CD4-positive, alpha-beta T cell treated with Interleukin-17A for 1 hour (primary cell): ENCODE measurements around the gene TPI1.
"Not testable (repeated sequence)": the region's sequence is repeated elsewhere in the genome, so short reads cannot be mapped to it uniquely, and the experiment has no call there.

Source experiments
- DNase-seq: peaks from one replicate; pipeline ENCODE4 v3.0.0-alpha.2; 2020

Gene TPI1

GRCh38 chr12:6869049-6870021 is 2.0 kb downstream of the TPI1 start:
- peak; percentile 90 for DNase-seq

GRCh38 chr12:6870304-6870703 is 3.0 kb downstream of the TPI1 start:
- not testable (repeated sequence) for DNase-seq

DNA sequence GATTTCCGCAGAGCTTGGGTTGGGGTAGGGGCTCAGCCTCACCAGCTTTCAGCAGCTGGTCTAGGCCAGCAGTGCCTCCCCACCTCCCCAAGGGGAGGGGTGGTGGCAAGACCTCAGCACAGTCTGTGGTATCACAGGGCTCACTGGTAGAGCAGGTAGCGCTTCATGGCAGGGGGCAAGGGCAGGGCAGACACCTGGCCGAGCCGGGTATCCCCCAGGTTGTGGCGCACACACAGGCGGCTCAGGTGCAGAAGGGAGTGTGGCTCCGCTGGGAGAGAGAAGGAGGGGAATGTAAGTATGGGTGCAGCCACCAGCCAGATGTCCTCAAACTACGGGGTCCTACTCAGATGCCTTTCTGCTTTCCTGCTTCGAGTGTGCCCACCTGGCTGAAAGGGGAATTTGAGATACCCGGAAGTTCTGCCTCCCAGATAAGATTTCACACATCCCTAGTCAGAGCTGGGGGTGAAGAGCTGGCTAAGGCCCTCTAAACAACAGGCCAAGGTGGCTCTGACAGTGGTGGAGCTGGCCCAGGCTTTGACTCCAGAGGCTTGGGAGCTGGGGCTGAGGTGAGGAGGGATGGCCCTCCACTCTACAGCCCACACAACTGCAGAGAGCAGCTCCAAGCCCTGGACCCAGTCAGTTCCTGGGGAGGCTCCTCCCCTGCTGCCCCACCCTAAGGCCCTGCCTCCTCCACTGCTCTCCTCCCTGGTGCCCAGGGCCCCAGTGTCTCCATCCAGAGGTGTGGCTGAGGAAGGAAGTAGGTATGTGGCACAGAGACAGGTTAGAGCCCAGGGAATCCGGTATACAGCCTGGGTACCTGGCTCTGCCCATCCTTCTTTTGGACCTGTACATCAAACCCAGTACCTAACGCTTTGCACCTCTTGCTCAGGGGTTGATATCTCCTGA is 4.0 kb downstream of the TPI1 start:
- peak; percentile 46 for DNase-seq

- DNase-seq = peak; percentile 86
Observed at GRCh38 chr12:6872073-6873048, 5.0 kb downstream of the TPI1 start.

DNA sequence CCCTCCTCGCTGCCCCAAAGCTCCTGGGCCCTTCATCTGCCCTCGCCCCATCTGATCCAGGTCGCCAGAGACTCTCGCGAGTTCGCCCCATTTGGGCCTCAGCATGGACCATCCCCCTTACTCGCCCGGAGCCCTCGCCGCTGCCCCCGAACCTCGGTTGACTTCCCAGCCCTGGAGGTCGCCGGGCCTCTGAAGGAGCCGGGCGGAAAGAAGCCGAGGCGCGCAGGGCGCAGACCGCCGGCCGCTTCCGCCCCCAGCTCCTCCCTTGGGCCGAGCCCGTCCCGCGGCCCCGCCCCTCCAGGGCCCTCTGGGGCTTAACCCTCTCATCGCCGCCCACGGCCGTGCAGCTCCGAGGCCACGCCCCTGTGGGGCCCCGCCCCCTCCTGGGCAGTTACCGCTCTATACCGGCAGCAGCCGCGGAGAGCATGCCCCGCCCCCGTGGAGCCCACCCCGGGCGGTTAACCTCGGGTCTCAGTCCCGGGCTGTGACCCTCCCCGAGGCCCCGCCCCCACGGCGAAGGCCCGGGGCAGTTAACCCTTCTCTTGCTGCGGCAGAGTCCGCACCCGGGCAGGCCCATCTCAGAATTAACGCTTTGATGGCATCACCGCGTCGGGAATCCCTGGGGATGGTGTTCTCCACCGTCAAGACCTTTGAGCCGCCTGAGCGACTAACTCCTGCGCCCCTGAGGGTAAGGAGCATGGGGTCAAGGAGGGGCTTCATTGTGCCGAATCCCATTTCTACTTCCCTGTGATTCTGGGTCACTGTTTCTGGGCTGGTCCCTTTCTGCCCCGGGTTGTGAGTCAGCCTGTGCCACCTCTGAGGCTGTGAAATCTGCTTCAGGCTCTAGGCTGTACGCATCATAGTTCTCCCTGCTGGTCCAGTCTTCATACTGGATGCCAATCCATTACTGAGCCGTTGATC is 6.0 kb downstream of the TPI1 start, which contains the start of gene SPSB2:
TSS of gene SPSB2 (minus strand) at position 210 of the 921 bp plus-strand sequence. CDS start 402 bp downstream, outside the sequence.
- DNase-seq = peak; percentile 98

- DNase-seq = not testable (repeated sequence)
Observed at GRCh38 chr12:6874015-6874368, 6.7 kb downstream of the TPI1 start.

DNA sequence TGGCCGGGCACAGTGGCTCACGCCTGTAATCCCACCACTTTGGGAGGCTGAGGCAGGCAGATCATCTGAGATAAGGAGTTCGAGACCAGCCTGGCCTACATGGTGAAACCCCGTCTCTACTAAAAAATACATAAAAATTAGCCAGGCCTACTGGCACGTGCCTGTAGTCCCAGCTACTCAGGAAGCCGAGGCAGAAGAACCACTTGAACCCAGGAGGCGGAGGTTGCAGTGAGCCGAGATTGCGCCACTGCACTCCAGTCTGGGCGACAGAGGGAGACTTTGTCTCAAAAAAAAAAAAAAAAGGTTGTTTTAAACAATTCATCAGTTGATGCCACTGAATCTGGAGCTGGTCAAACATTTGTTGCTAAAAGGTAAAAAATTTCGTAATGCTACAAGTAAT is 12.5 kb downstream of the TPI1 start:
- not testable (repeated sequence) for DNase-seq

DNA sequence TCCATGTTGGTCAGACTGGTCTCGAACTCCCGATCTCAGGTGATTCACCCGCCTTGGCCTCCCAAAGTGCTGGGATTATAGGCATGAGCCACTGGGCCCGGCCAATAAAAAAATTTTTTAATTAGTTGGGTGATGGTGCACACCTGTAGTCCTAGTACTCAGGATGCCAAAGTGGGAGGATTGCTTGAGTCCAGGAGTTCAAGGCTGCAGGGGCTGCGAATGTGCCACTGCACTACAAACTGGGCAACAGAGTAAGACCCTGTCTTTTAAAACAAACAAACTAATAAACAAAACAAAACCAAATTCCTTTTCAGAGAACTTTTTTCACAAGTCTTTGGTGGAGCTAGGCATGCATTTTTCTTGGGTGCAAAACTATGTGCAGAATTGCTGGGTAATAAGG is 15.9 kb downstream of the TPI1 start:
- no peak for DNase-seq

GRCh38 chr12:6883683-6884082 is 16.4 kb downstream of the TPI1 start:
- DNase-seq = no peak

DNA sequence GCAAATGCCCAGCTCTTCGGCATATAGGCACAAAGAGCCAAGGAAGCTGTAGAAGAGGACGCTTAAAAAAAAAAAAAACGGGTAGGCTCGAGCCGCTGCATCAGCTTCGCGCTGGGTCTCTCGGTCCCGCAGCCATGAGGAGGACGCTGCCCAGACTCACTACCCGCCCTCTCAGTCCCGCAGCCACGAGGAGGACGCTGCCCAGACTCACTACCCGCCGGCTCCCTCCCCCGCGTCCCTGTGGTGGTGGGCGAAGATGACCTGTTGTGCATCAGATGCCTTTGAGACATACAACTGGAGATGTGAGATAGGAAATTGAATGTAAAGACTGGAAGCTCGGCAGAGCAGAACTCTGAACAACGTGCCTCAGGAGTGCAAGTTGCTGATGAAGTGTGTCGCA is 17.2 kb downstream of the TPI1 start:
- no peak for DNase-seq

- not testable (repeated sequence) for DNase-seq
Observed at GRCh38 chr12:6886206-6886999, 19.1 kb downstream of the TPI1 start.

DNA sequence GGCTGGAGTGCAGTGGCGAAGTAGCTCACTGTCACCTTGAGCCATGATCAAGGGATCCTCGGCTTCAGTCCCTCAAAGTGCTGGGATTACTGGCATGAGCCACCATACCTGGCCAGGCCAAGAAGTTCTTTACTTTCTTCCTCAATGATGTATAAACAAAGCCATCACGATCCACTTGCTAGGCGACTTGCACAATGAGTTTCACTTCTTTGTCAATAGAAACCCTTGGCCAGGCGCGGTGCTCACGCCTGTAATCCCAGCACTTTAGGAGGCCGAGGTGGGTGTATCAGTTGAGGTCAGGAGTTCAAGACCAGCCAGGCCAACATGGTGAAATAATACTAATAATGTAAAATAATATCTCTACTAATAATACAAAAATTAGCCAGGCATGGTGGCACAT is 20.1 kb downstream of the TPI1 start:
- no peak for DNase-seq

DNA sequence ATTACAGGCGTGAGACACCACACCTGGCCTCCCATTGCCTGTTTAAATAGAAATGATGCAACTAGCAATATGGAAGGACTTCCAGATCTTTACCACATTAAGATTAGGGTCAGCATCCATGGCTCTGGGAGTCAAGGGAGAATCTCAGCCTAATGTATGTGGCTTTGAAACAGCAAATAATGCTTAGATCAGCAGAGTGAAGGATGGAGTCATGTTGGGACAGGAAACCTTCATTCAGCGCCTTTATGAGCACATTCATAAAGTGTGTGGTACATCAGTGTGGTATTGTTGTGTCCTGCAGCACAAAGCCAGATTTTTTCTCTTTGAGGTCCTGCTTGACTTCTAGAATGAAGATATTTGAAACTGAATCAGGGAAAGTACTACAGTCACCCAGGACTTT is 21.0 kb downstream of the TPI1 start:
- no peak for DNase-seq

DNA sequence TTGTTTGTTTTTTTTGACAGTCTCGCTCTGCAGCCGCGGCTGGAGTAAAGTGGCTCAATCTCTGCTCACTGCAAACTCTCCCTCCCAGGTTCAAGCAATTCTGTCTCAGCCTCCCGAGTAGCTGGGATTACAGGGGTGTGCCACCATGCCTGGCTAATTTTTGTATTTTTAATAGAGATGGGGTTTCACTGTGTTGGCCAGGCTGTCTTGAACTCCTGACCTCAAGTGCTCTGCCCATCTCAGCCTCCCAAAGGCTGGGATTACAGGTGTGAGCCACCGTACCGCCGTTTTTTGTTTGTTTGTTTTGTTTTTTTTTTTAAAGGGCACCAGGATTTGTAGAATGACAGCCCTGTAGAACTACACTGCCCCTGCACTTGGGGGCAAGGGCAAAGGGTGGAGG is 21.5 kb downstream of the TPI1 start:
- not testable (repeated sequence) for DNase-seq

DNA sequence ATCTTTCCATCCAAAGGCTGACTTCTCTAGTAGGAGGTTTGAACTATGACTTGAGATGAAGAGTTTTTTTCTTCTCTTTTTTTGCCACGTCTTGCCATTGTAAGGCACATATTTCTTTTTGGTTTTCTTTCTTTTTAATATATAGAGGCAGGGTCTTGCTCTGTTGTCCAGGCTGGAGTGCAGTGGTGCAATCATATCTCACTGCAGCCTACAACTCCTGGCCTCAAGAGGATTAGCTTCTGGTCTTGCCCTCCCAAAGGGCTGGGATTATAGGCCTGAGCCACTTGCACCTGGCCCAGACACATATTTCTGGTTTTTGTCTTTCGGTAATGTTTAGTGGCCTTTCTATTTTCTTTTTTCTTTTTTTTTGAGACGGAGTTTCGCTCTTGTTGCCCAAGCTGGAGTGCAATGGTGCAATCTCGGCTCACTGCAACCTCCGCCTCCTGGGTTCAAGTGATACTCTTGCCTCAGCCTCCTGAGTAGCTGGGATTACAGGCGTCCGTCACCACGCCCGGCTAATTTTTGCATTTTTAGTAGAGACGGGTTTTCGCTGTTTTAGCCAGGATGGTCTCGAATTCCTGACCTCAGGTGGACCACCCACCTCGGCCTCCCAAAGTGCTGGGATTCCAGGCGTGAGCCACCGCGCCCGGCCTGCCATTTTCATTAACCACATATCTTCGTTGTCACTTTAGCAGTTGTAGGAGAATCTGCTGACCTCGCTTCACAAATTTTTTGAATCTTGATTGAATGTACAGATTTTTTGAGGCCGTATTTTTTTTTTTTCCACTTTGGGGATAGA is 22.6 kb downstream of the TPI1 start:
- not testable (repeated sequence) for DNase-seq

DNA sequence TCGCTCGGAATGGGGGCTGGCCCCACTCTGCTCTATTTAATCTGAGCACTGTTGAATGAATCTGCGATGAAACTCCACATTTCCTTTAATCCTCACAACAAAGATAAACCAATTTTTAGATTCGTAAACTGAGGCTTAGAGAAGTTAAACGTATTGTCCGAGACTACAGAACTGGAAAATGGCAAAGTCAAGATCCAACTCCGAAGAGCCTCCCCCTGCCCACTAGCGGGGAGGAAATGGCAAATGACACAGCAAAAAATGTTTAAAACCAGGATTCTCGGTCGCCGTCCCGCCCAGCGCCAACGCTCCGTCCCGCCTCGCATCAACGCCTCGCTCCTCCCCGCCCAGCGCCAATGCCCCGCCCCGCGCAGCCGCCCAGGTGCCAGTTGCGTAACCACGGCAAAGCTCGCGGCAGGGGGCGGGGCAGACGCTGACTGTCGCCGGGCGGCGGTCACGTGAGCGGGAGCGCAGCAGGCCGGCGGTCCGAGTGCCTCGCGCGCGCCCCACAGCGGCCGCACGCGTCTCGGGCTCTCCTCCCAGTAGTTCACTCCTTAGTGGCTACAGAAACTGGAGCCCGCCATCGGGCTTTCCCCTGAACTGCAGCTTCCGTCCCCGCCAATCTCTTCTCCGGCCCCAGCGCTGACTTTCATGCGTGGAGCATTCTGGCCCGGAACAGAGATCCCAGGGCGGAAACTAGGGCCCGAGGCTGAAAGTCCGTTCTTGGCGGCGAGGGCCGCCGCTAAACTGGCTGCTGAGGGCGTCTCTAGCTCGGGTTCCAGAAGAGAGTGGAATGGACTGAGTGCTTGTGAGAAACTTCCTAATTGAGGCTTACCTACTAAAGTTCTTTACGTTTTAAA is 23.7 kb downstream of the TPI1 start:
- peak; percentile 98 for DNase-seq

- no peak for DNase-seq
Observed at GRCh38 chr12:6891646-6892001, 24.3 kb downstream of the TPI1 start.

DNA sequence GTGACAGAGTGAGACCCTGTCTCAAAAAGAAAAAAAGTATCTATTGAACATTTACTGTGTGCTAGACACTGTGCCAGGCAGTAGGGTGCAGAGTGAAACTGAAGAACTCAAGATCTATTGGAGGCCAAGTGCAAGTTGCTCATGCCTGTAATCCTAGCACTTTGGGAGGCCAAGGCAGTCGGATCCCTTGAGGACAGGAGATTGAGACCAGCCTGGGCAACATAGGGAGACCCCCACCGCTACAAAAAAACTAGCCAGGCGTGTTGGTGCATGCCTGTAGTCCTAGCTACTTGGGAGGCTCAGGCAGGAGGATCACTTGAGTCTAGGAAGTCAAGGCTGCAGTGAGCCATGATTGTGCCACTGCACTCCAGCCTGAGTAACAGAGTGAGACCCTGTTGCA is 25.4 kb downstream of the TPI1 start:
- not testable (repeated sequence) for DNase-seq
